Measurements from ENCODE around the gene TELO2. TPM values are rescaled to one million over a fixed set of nuclear protein-coding genes. Genes with fewer than 3 reads are reported as not detected.

The TELO2 gene
- total RNA-seq, 2 donors from 2014 or later: 36.4 to 39.7 TPM

GRCh38 chr16:1539720-1540555 is 46.8 kb downstream of the TELO2 start:
- H3K9me3 ChIP-seq (ENCODE audit: control insufficient read depth, low read length, poor library complexity, severe bottlenecking): no peaks in the 10 kb centered on the region
- ATAC-seq: no peak
- H3K4me1 Mint-ChIP-seq: peaks cover 52% of the 10 kb centered on the region
- H3K27me3 Mint-ChIP-seq: no peaks in the 10 kb centered on the region
- peak overlapping the region; percentile 83 for H3K4me3 Mint-ChIP-seq
- peaks cover 6% of the 10 kb centered on the region for H3K36me3 Mint-ChIP-seq (ENCODE audit: low read depth)
- no peak overlapping the region for H3K27ac Mint-ChIP-seq
- no peak for DNase-seq

GRCh38 chr16:1540556-1540855 is 47.3 kb downstream of the TELO2 start:
- H3K4me3 Mint-ChIP-seq: no peak overlapping the region
- DNase-seq (no peak), ATAC-seq (no peak)
- no peak overlapping the region for H3K27ac Mint-ChIP-seq
- peaks cover 6% of the 10 kb centered on the region for H3K36me3 Mint-ChIP-seq (ENCODE audit: low read depth)
- H3K4me1 Mint-ChIP-seq: peaks cover 51% of the 10 kb centered on the region
- no peaks in the 10 kb centered on the region for H3K9me3 ChIP-seq (ENCODE audit: control insufficient read depth, low read length, poor library complexity, severe bottlenecking)
- no peaks in the 10 kb centered on the region for H3K27me3 Mint-ChIP-seq

- peaks cover 6% of the 10 kb centered on the region for H3K36me3 Mint-ChIP-seq (ENCODE audit: low read depth)
- H3K4me1 Mint-ChIP-seq: peaks cover 54% of the 10 kb centered on the region
Observed at GRCh38 chr16:1541293-1542165, 48.4 kb downstream of the TELO2 start.

GRCh38 chr16:1542166-1542500 is 49.0 kb downstream of the TELO2 start:
- Mint-ChIP-seq H3K4me1 (peaks cover 53% of the 10 kb centered on the region), H3K27me3 (no peaks in the 10 kb centered on the region), H3K36me3 (ENCODE audit: low read depth) (peaks cover 2% of the 10 kb centered on the region), H3K4me3 (no peak overlapping the region), H3K27ac (peak overlapping the region; percentile 47)
- H3K9me3 ChIP-seq (ENCODE audit: control insufficient read depth, low read length, poor library complexity, severe bottlenecking): no peaks in the 10 kb centered on the region
- DNase-seq: no peak
- ATAC-seq: no peak

More at GRCh38 chr16:1541293-1542165, 48.4 kb downstream of the TELO2 start:
- Mint-ChIP-seq H3K27me3 (no peaks in the 10 kb centered on the region), H3K27ac (peak overlapping the region; percentile 47), H3K4me3 (no peak overlapping the region)
- ATAC-seq (no peak), DNase-seq (no peak)
- H3K9me3 ChIP-seq (ENCODE audit: control insufficient read depth, low read length, poor library complexity, severe bottlenecking): no peaks in the 10 kb centered on the region

GRCh38 chr16:1542533-1542932 is 49.4 kb downstream of the TELO2 start:
- Mint-ChIP-seq H3K4me3 (no peak overlapping the region), H3K27ac (peak overlapping the region; percentile 47), H3K36me3 (ENCODE audit: low read depth) (peaks cover 2% of the 10 kb centered on the region), H3K27me3 (no peaks in the 10 kb centered on the region), H3K4me1 (peaks cover 51% of the 10 kb centered on the region)
- DNase-seq (no peak), ATAC-seq (no peak)
- no peaks in the 10 kb centered on the region for H3K9me3 ChIP-seq (ENCODE audit: control insufficient read depth, low read length, poor library complexity, severe bottlenecking)

GRCh38 chr16:1543085-1543896 is 50.1 kb downstream of the TELO2 start:
- Mint-ChIP-seq H3K27ac (peak overlapping the region; percentile 88), H3K4me3 (peak overlapping the region; percentile 90), H3K27me3 (no peaks in the 10 kb centered on the region), H3K36me3 (ENCODE audit: low read depth) (peaks cover 2% of the 10 kb centered on the region), H3K4me1 (peaks cover 48% of the 10 kb centered on the region)
- ATAC-seq (peak; percentile 74), DNase-seq (no peak)
- no peaks in the 10 kb centered on the region for H3K9me3 ChIP-seq (ENCODE audit: control insufficient read depth, low read length, poor library complexity, severe bottlenecking)

- Mint-ChIP-seq H3K4me3 (peak overlapping the region; percentile 41), H3K27me3 (no peaks in the 10 kb centered on the region), H3K27ac (peak overlapping the region; percentile 71), H3K4me1 (peaks cover 48% of the 10 kb centered on the region), H3K36me3 (ENCODE audit: low read depth) (peaks cover 3% of the 10 kb centered on the region)
- no peak for DNase-seq
- H3K9me3 ChIP-seq (ENCODE audit: control insufficient read depth, low read length, poor library complexity, severe bottlenecking): no peaks in the 10 kb centered on the region
- no peak for ATAC-seq
Observed at GRCh38 chr16:1545044-1546040, 52.2 kb downstream of the TELO2 start.

GRCh38 chr16:1546430-1546829 is 53.3 kb downstream of the TELO2 start:
- ATAC-seq: no peak

GRCh38 chr16:1548233-1548632 is 55.1 kb downstream of the TELO2 start:
- no peaks in the 10 kb centered on the region for H3K27me3 Mint-ChIP-seq
- no peaks in the 10 kb centered on the region for H3K9me3 ChIP-seq (ENCODE audit: control insufficient read depth, low read length, poor library complexity, severe bottlenecking)
- no peak overlapping the region for H3K4me3 Mint-ChIP-seq
- no peak for ATAC-seq
- peaks cover 45% of the 10 kb centered on the region for H3K4me1 Mint-ChIP-seq
- H3K27ac Mint-ChIP-seq: peak overlapping the region; percentile 74
- DNase-seq: no peak
- peaks cover 5% of the 10 kb centered on the region for H3K36me3 Mint-ChIP-seq (ENCODE audit: low read depth)

More at GRCh38 chr16:1546430-1546829, 53.3 kb downstream of the TELO2 start:
- no peak for DNase-seq
- H3K9me3 ChIP-seq (ENCODE audit: control insufficient read depth, low read length, poor library complexity, severe bottlenecking): no peaks in the 10 kb centered on the region
- peaks cover 3% of the 10 kb centered on the region for H3K36me3 Mint-ChIP-seq (ENCODE audit: low read depth)
- peaks cover 48% of the 10 kb centered on the region for H3K4me1 Mint-ChIP-seq
- H3K27ac Mint-ChIP-seq: no peak overlapping the region
- no peaks in the 10 kb centered on the region for H3K27me3 Mint-ChIP-seq
- no peak overlapping the region for H3K4me3 Mint-ChIP-seq

GRCh38 chr16:1548727-1549126 is 55.6 kb downstream of the TELO2 start:
- peaks cover 6% of the 10 kb centered on the region for H3K36me3 Mint-ChIP-seq (ENCODE audit: low read depth)
- ATAC-seq (no peak), DNase-seq (no peak)
- no peaks in the 10 kb centered on the region for H3K27me3 Mint-ChIP-seq
- peaks cover 42% of the 10 kb centered on the region for H3K4me1 Mint-ChIP-seq
- no peak overlapping the region for H3K4me3 Mint-ChIP-seq
- no peaks in the 10 kb centered on the region for H3K9me3 ChIP-seq (ENCODE audit: control insufficient read depth, low read length, poor library complexity, severe bottlenecking)
- H3K27ac Mint-ChIP-seq: no peak overlapping the region

- H3K4me1 Mint-ChIP-seq: peaks cover 42% of the 10 kb centered on the region
- no peak overlapping the region for H3K27ac Mint-ChIP-seq
- no peak overlapping the region for H3K4me3 Mint-ChIP-seq
Observed at GRCh38 chr16:1550069-1550468, 56.9 kb downstream of the TELO2 start.

GRCh38 chr16:1550696-1551095 is 57.5 kb downstream of the TELO2 start:
- Mint-ChIP-seq H3K27ac (peak overlapping the region; percentile 62), H3K4me3 (no peak overlapping the region), H3K27me3 (no peaks in the 10 kb centered on the region), H3K36me3 (ENCODE audit: low read depth) (peaks cover 6% of the 10 kb centered on the region), H3K4me1 (peaks cover 37% of the 10 kb centered on the region)
- DNase-seq (no peak), ATAC-seq (no peak)
- H3K9me3 ChIP-seq (ENCODE audit: control insufficient read depth, low read length, poor library complexity, severe bottlenecking): no peaks in the 10 kb centered on the region

More at GRCh38 chr16:1550069-1550468, 56.9 kb downstream of the TELO2 start:
- no peaks in the 10 kb centered on the region for H3K27me3 Mint-ChIP-seq
- ATAC-seq (no peak), DNase-seq (no peak)
- no peaks in the 10 kb centered on the region for H3K9me3 ChIP-seq (ENCODE audit: control insufficient read depth, low read length, poor library complexity, severe bottlenecking)
- peaks cover 6% of the 10 kb centered on the region for H3K36me3 Mint-ChIP-seq (ENCODE audit: low read depth)
